Right atrium auricular region (tissue), 2 donors: ENCODE measurements around the gene SCG5. TPM values are rescaled to one million over a fixed set of nuclear protein-coding genes. Genes with fewer than 3 reads are reported as not detected.

ENCODE experiments used
- DNase-seq: peaks from one replicate; pipeline ENCODE4 v3.0.0-alpha.2; 2019; ENCODE audit warnings: low spot score
- H3K27ac ChIP-seq, 2 donors: fragments of 200-600 bp; sonication (generic); 1 replicate in 1 of 2; 2 replicates in 1 of 2; pipeline ENCODE4 v1.5.1; 2016 to 2019
- H3K27me3 ChIP-seq, 2 donors: fragments of 200-600 bp; sonication (generic); one replicate each; pipeline versions ENCODE4 v1.5.1 to v1.6.0; 2017 to 2019
- H3K36me3 ChIP-seq: fragments of 200-600 bp; sonication (generic); one replicate; pipeline ENCODE4 v1.5.1; 2016
- H3K4me1 ChIP-seq, 2 donors: fragments of 200-600 bp; sonication (generic); one replicate each; pipeline versions ENCODE4 v1.5.1 to v1.6.0; 2017 to 2019
- H3K4me3 ChIP-seq, 2 donors: fragments of 200-600 bp; sonication (generic); 1 replicate in 1 of 2; 2 replicates in 1 of 2; pipeline ENCODE4 v1.5.1; 2017 to 2019; ENCODE audit warnings: mild to moderate bottlenecking in 1 of 2, moderate library complexity in 1 of 2
- H3K9me3 ChIP-seq, 2 donors: fragments of 200-600 bp; sonication (generic); one replicate each; pipeline ENCODE4 v1.5.1; 2019
- CTCF ChIP-seq, 2 donors: fragments of 200-600 bp; sonication (generic); IDR thresholded peaks; one replicate each; pipeline ENCODE4 v1.5.1; 2019; ENCODE audit warnings: antibody characterized with exemption in 2 of 2
- total RNA-seq, 2 donors: library from RNA; depleted of rRNA; stranded (reverse); fragments of >200 nt; gene quantifications; one replicate each; pipeline ENCODE4 v1.1.0, GENCODE V29; 2016

The SCG5 gene
- total RNA-seq, 2 donors from 2014 or later: 0.90 TPM; not detected in 1

- H3K4me1 ChIP-seq: no peaks in the 10 kb centered on the region
- DNase-seq: no peak
- no peaks in the 10 kb centered on the region for H3K9me3 ChIP-seq
- peaks cover 0 to under 1% of the 10 kb centered on the region in 2 donors for H3K27me3 ChIP-seq
- no peak overlapping the region for H3K4me3 ChIP-seq
- no peak overlapping the region for H3K27ac ChIP-seq
- TF ChIP-seq CTCF (IDR thresholded peaks at IDR 0.05): no peak
- H3K36me3 ChIP-seq: no peaks in the 10 kb centered on the region
Observed at GRCh38 chr15:32709295-32710033, 68.0 kb downstream of the SCG5 start.

- Histone ChIP-seq H3K27me3 (peaks cover 23 to 29% of the 10 kb centered on the region in 2 donors), H3K4me3 (no peak overlapping the region), H3K36me3 (no peaks in the 10 kb centered on the region), H3K27ac (no peak overlapping the region), H3K4me1 (peaks cover 0 to 23% of the 10 kb centered on the region in 2 donors), H3K9me3 (no peaks in the 10 kb centered on the region)
- no peak for DNase-seq
- no peak for TF ChIP-seq CTCF (IDR thresholded peaks at IDR 0.05)
Observed at GRCh38 chr15:32715276-32715675, 73.8 kb downstream of the SCG5 start.

GRCh38 chr15:32716216-32716914, 74.9 kb downstream of the SCG5 start:
- Histone ChIP-seq H3K9me3 (no peaks in the 10 kb centered on the region), H3K27ac (no peak overlapping the region), H3K4me3 (no peak overlapping the region), H3K4me1 (peaks cover 0 to 23% of the 10 kb centered on the region in 2 donors), H3K27me3 (peaks cover 23 to 29% of the 10 kb centered on the region in 2 donors), H3K36me3 (no peaks in the 10 kb centered on the region)
- TF ChIP-seq CTCF (IDR thresholded peaks at IDR 0.05): no peak
- no peak for DNase-seq

GRCh38 chr15:32716915-32717425, 75.5 kb downstream of the SCG5 start:
- peaks cover 23 to 29% of the 10 kb centered on the region in 2 donors for H3K27me3 ChIP-seq
- no peak for TF ChIP-seq CTCF (IDR thresholded peaks at IDR 0.05)
- H3K4me1 ChIP-seq: peaks cover 0 to 23% of the 10 kb centered on the region in 2 donors
- no peak for DNase-seq
- H3K27ac ChIP-seq: no peak overlapping the region
- no peaks in the 10 kb centered on the region for H3K9me3 ChIP-seq
- H3K36me3 ChIP-seq: no peaks in the 10 kb centered on the region
- H3K4me3 ChIP-seq: peak overlapping the region in 1 of 2 donors; percentile 32

GRCh38 chr15:32717426-32718226, 76.1 kb downstream of the SCG5 start, which contains the start of gene GREM1:
Gene GREM1, plus strand, starts transcription at chr15:32718004. Its CDS starts 12,687 bp downstream, at chr15:32730691.
- H3K27ac ChIP-seq: no peak within 1 kb of the TSS
- H3K36me3 ChIP-seq: no peaks in the 10 kb centered on the region
- no peaks in the 10 kb centered on the region for H3K9me3 ChIP-seq
- H3K4me1 ChIP-seq: peaks cover 0 to 23% of the 10 kb centered on the region in 2 donors
- H3K4me3 ChIP-seq: peak within 1 kb of the TSS in 1 of 2 donors; percentile 32
- TF ChIP-seq CTCF (IDR thresholded peaks at IDR 0.05): no peak
- DNase-seq: no peak
- H3K27me3 ChIP-seq: peaks cover 23 to 29% of the 10 kb centered on the region in 2 donors
